ENCODE measurements around the gene FOXA1. TPM values are rescaled to one million over a fixed set of nuclear protein-coding genes. Genes with fewer than 3 reads are reported as not detected.

FOXA1 gene
- total and polyA plus RNA-seq, 4 donors: 8.0 to 37.5 (median 16.1) TPM

GRCh38 chr14:37597914-37598746 lies 3.1 kb upstream of the FOXA1 start:
- no peak for DNase-seq (ENCODE audit: low spot score)

More at GRCh38 chr14:37597914-37598746, 3.1 kb upstream of the FOXA1 start:
- no peak overlapping the region for H3K4me3 ChIP-seq (ENCODE audit: low read depth in 1 of 3, low read length in 3 of 3)
- no peak for TF ChIP-seq FOXA2 (IDR thresholded peaks at IDR 0.05)
- no peak for TF ChIP-seq HNF4G (IDR thresholded peaks at IDR 0.05)
- TF ChIP-seq EGR1 (IDR thresholded peaks at IDR 0.05; ENCODE audit: low read depth in 2 of 2): no peak
- no peak for TF ChIP-seq FOXA1 (IDR thresholded peaks at IDR 0.05)
- TF ChIP-seq YY1 (IDR thresholded peaks at IDR 0.05): no peak
- TF ChIP-seq RAD21 (IDR thresholded peaks at IDR 0.05): no peak
- TF ChIP-seq SP1 (IDR thresholded peaks at IDR 0.05): no peak
- no peak for TF ChIP-seq REST (IDR thresholded peaks at IDR 0.05)
- no peak for TF ChIP-seq GABPA (IDR thresholded peaks at IDR 0.05 in 1 of 2, conservative IDR thresholded peaks at IDR 0.05 in 1 of 2)
- TF ChIP-seq CTCF (IDR thresholded peaks at IDR 0.05; ENCODE audit: low read depth, low read length, missing input control): no peak
- TF ChIP-seq RXRA (IDR thresholded peaks at IDR 0.05): no peak
- no peak for TF ChIP-seq MAX (IDR thresholded peaks at IDR 0.05)
- no peak for TF ChIP-seq NR2F2 (IDR thresholded peaks at IDR 0.05)
- no peak for TF ChIP-seq ATF3 (IDR thresholded peaks at IDR 0.05)
- H3K27me3 ChIP-seq (ENCODE audit: control insufficient read depth in 4 of 4, insufficient read depth in 4 of 4, low read length in 3 of 4): no peaks in the 10 kb centered on the region
- no peaks in the 10 kb centered on the region for H3K36me3 ChIP-seq (ENCODE audit: control insufficient read depth in 4 of 4, insufficient read depth in 3 of 4, low read depth in 1 of 4, low read length in 3 of 4)
- H3K4me1 ChIP-seq (ENCODE audit: control insufficient read depth in 4 of 4, insufficient read depth in 4 of 4, low read length in 3 of 4): peaks cover 9 to 46% (median 41%) of the 10 kb centered on the region in 4 donors
- no peak overlapping the region for H3K27ac ChIP-seq (ENCODE audit: low read depth in 1 of 2, low read length in 2 of 2)
- no peaks in the 10 kb centered on the region for H3K9me3 ChIP-seq (ENCODE audit: control insufficient read depth in 4 of 4, low read length in 3 of 4)
- 60% methylated on average over 50 of the region's 50 CpGs for WGBS
- H3K9ac ChIP-seq (ENCODE audit: low read depth in 1 of 2, low read length in 2 of 2): no peak overlapping the region

Data from liver (tissue), 9 donors.